ENCODE results near the gene LRPAP1. TPM values are rescaled to one million over a fixed set of nuclear protein-coding genes. Genes with fewer than 3 reads are reported as not detected.

The LRPAP1 gene
- total RNA-seq (2014; rRNA removed; shearing (Covaris generic)), result 70.2 and 82.5 TPM in 2 replicates
- 57.2 and 63.0 TPM in 2 replicates for polyA plus RNA-seq (2016; fragmentation: Nextera tagmentation; extraction: Ambion mirVana)
- long read RNA-seq, full-length matches to known transcripts, result 96 of 102 reads
- long read RNA-seq, partial matches to known transcripts, result 2 of 102 reads
- long read RNA-seq, other reads (novel, unspliced or antisense), result 4 of 102 reads

- peak; percentile 87 for ATAC-seq
- no peaks in the 10 kb centered on the region for H3K36me3 ChIP-seq (ENCODE audit: insufficient read depth)
- Mint-ChIP-seq H3K36me3 (ENCODE audit: low read depth) (peaks cover 20% of the 10 kb centered on the region), H3K9me3 (peaks cover 9% of the 10 kb centered on the region), H3K4me3 (peak within 1 kb of the TSS; percentile 99), H3K4me1 (peaks cover 21% of the 10 kb centered on the region), H3K27ac (peak within 1 kb of the TSS; percentile 91), H3K27me3 (ENCODE audit: insufficient read depth, low read depth, poor library complexity) (peaks cover 37% of the 10 kb centered on the region)
- peak within 1 kb of the TSS; percentile 91 for H3K4me3 ChIP-seq
- peaks cover 28% of the 10 kb centered on the region for H4K20me1 ChIP-seq (replicated peaks; ENCODE audit: insufficient read depth)
- H3K9me2 ChIP-seq (ENCODE audit: insufficient read depth), result no peaks in the 10 kb centered on the region
- peak; percentile 94 for DNase-seq (ENCODE audit: low spot score)
- H3K79me2 ChIP-seq (replicated peaks; ENCODE audit: insufficient read depth), result peaks cover 45% of the 10 kb centered on the region
- H3K27me3 ChIP-seq (ENCODE audit: insufficient read depth), result peaks cover 20% of the 10 kb centered on the region
- H2AFZ ChIP-seq, result peak within 1 kb of the TSS; percentile 93
- peak within 1 kb of the TSS; percentile 96 for H3K4me2 ChIP-seq
- H3K27ac ChIP-seq (ENCODE audit: low read depth), result no peak within 1 kb of the TSS
- no peaks in the 10 kb centered on the region for H3F3A ChIP-seq (replicated peaks; ENCODE audit: low read depth)
- H3K4me1 ChIP-seq (ENCODE audit: insufficient read depth), result peaks cover 12% of the 10 kb centered on the region; the same call in 1 of the 2 replicates
- TF ChIP-seq POLR2AphosphoS5 (IDR thresholded peaks at IDR 0.05; ENCODE audit: low read depth) (peak; percentile 94), REST (IDR thresholded peaks at IDR 0.05; ENCODE audit: unreplicated experiment) (no peak), STAT1 (IDR thresholded peaks at IDR 0.05; ENCODE audit: unreplicated experiment) (no peak), EZH2phosphoT487 (IDR thresholded peaks at IDR 0.05; ENCODE audit: unreplicated experiment) (no peak), EZH2 (IDR thresholded peaks at IDR 0.05; ENCODE audit: low read depth, unreplicated experiment) (no peak), NANOG (IDR thresholded peaks at IDR 0.05; ENCODE audit: borderline replicate concordance) (no peak), CTCF (conservative IDR thresholded peaks at IDR 0.05; ENCODE audit: low read depth in 2 of 2) (no peak), ZNF114 (CRISPR knock-in tag; IDR thresholded peaks at IDR 0.05) (no peak), CREB1 (CRISPR knock-in tag; IDR thresholded peaks at IDR 0.05; ENCODE audit: low read depth) (no peak)
- TF ChIP-seq, protein P1, sequence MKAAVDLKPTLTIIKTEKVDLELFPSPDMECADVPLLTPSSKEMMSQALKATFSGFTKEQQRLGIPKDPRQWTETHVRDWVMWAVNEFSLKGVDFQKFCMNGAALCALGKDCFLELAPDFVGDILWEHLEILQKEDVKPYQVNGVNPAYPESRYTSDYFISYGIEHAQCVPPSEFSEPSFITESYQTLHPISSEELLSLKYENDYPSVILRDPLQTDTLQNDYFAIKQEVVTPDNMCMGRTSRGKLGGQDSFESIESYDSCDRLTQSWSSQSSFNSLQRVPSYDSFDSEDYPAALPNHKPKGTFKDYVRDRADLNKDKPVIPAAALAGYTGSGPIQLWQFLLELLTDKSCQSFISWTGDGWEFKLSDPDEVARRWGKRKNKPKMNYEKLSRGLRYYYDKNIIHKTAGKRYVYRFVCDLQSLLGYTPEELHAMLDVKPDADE (IDR thresholded peaks at IDR 0.05), result peak; percentile 35; the same call in 1 of the 2 replicates
- TF ChIP-seq, protein P2, sequence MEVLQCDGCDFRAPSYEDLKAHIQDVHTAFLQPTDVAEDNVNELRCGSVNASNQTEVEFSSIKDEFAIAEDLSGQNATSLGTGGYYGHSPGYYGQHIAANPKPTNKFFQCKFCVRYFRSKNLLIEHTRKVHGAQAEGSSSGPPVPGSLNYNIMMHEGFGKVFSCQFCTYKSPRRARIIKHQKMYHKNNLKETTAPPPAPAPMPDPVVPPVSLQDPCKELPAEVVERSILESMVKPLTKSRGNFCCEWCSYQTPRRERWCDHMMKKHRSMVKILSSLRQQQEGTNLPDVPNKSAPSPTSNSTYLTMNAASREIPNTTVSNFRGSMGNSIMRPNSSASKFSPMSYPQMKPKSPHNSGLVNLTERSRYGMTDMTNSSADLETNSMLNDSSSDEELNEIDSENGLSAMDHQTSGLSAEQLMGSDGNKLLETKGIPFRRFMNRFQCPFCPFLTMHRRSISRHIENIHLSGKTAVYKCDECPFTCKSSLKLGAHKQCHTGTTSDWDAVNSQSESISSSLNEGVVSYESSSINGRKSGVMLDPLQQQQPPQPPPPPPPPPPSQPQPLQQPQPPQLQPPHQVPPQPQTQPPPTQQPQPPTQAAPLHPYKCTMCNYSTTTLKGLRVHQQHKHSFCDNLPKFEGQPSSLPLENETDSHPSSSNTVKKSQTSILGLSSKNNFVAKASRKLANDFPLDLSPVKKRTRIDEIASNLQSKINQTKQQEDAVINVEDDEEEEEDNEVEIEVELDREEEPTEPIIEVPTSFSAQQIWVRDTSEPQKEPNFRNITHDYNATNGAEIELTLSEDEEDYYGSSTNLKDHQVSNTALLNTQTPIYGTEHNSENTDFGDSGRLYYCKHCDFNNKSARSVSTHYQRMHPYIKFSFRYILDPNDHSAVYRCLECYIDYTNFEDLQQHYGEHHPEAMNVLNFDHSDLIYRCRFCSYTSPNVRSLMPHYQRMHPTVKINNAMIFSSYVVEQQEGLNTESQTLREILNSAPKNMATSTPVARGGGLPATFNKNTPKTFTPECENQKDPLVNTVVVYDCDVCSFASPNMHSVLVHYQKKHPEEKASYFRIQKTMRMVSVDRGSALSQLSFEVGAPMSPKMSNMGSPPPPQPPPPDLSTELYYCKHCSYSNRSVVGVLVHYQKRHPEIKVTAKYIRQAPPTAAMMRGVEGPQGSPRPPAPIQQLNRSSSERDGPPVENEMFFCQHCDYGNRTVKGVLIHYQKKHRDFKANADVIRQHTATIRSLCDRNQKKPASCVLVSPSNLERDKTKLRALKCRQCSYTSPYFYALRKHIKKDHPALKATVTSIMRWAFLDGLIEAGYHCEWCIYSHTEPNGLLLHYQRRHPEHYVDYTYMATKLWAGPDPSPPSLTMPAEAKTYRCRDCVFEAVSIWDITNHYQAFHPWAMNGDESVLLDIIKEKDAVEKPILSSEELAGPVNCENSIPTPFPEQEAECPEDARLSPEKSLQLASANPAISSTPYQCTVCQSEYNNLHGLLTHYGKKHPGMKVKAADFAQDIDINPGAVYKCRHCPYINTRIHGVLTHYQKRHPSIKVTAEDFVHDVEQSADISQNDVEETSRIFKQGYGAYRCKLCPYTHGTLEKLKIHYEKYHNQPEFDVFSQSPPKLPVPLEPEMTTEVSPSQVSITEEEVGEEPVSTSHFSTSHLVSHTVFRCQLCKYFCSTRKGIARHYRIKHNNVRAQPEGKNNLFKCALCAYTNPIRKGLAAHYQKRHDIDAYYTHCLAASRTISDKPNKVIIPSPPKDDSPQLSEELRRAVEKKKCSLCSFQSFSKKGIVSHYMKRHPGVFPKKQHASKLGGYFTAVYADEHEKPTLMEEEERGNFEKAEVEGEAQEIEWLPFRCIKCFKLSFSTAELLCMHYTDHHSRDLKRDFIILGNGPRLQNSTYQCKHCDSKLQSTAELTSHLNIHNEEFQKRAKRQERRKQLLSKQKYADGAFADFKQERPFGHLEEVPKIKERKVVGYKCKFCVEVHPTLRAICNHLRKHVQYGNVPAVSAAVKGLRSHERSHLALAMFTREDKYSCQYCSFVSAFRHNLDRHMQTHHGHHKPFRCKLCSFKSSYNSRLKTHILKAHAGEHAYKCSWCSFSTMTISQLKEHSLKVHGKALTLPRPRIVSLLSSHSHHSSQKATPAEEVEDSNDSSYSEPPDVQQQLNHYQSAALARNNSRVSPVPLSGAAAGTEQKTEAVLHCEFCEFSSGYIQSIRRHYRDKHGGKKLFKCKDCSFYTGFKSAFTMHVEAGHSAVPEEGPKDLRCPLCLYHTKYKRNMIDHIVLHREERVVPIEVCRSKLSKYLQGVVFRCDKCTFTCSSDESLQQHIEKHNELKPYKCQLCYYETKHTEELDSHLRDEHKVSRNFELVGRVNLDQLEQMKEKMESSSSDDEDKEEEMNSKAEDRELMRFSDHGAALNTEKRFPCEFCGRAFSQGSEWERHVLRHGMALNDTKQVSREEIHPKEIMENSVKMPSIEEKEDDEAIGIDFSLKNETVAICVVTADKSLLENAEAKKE (CRISPR knock-in tag; IDR thresholded peaks at IDR 0.05), result no peak
These were observed at the start of gene LRPAP1 for GRCh38 chr4:3531879-3532750. LRPAP1 (minus strand) TSS chr4:3532422; CDS start chr4:3532412, 10 bp downstream.
